A549 (cell line): ENCODE results near the gene INPP4B.

ENCODE experiments used
- CHD2 ChIP-seq: fragments of 150-350 bp; IDR thresholded peaks from 2 replicates; pipeline ENCODE4 v1.6.1; 2014; ENCODE audit warnings: low read length; ENCODE audit not compliant: partially characterized antibody
- GATA3 ChIP-seq: IDR thresholded peaks from 2 replicates; pipeline ENCODE4 v1.6.1; 2012; ENCODE audit warnings: borderline replicate concordance
- HDAC2 ChIP-seq: fragments of 200-600 bp; sonication (generic); IDR thresholded peaks from 2 replicates; pipeline ENCODE4 v1.6.1; 2016
- KDM1A ChIP-seq: fragments of 200-600 bp; sonication (generic); IDR thresholded peaks from 2 replicates; pipeline ENCODE4 v1.6.1; 2016; ENCODE audit warnings: low read depth, mild to moderate bottlenecking
- MYC ChIP-seq: IDR thresholded peaks from 2 replicates; pipeline ENCODE4 v1.6.1; 2012; ENCODE audit warnings: mild to moderate bottlenecking, inconsistent platforms, low read length, improper control_type of control experiment, borderline replicate concordance
- NPAS2 ChIP-seq: fragments of 250-450 bp; sonication (Bioruptor Pico); IDR thresholded peaks from 2 replicates; pipeline ENCODE4 v1.8.0; 2022; ENCODE audit warnings: mild to moderate bottlenecking, moderate library complexity, borderline replicate concordance
- NR3C1 ChIP-seq: fragments of >200 bp; sonication (Bioruptor Twin); formaldehyde crosslinking; IDR thresholded peaks from 3 replicates; pipeline ENCODE4 v1.6.1; 2017
- RAD21 ChIP-seq, 2 experiments: fragments of >200 bp in 1 of 2; sonication (Bioruptor Twin) in 1 of 2; formaldehyde crosslinking in 1 of 2; IDR thresholded peaks in 1 of 2; conservative IDR thresholded peaks in 1 of 2; 2 replicates in 1 of 2; 3 replicates in 1 of 2; pipeline ENCODE4 v1.6.1; 2012 to 2018; ENCODE audit warnings: inconsistent platforms in 1 of 2
- ZSCAN20 ChIP-seq: fragments of 250-450 bp; sonication (Bioruptor Pico); IDR thresholded peaks from 2 replicates; pipeline ENCODE4 v1.8.0; 2022; ENCODE audit warnings: mild to moderate bottlenecking, moderate library complexity
- TF ChIP-seq, protein P1 (sequence below): fragments of >200 bp; sonication (Bioruptor Twin); formaldehyde crosslinking; IDR thresholded peaks from 3 replicates; pipeline ENCODE4 v1.5.1; 2016
- TF ChIP-seq, protein P2 (sequence below): fragments of 200-600 bp; sonication (generic); IDR thresholded peaks from 2 replicates; pipeline ENCODE4 v1.6.1; 2016; ENCODE audit warnings: antibody characterized with exemption, mild to moderate bottlenecking, moderate library complexity
- TF ChIP-seq, protein P3 (sequence below): fragments of >200 bp; sonication (Bioruptor Twin); formaldehyde crosslinking; IDR thresholded peaks from 3 replicates; pipeline ENCODE4 v1.6.1; 2016
- TF ChIP-seq, protein P4 (sequence below): IDR thresholded peaks from 2 replicates; pipeline ENCODE4 v1.6.1; 2012

DNA sequence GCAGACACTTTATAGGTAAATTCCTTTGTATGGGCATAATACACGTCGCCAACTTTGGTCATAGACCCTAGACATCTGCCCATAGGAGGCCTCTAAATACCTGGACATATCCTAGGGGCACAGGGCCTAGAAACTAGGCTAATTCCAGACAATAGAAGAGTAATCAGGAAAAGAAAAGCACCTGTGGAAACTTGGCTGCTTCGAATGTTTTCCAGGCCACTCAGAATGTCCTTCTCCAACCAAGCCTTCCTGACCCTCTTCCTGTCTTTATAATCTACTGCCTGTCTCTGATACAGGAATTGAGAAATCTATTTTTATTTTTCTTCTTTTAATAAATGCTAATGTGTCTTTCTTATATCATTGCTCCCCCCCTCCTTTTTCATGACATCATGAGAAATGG, 716.6 kb downstream of the INPP4B start:
- TF ChIP-seq, protein P1, sequence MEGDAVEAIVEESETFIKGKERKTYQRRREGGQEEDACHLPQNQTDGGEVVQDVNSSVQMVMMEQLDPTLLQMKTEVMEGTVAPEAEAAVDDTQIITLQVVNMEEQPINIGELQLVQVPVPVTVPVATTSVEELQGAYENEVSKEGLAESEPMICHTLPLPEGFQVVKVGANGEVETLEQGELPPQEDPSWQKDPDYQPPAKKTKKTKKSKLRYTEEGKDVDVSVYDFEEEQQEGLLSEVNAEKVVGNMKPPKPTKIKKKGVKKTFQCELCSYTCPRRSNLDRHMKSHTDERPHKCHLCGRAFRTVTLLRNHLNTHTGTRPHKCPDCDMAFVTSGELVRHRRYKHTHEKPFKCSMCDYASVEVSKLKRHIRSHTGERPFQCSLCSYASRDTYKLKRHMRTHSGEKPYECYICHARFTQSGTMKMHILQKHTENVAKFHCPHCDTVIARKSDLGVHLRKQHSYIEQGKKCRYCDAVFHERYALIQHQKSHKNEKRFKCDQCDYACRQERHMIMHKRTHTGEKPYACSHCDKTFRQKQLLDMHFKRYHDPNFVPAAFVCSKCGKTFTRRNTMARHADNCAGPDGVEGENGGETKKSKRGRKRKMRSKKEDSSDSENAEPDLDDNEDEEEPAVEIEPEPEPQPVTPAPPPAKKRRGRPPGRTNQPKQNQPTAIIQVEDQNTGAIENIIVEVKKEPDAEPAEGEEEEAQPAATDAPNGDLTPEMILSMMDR = no peak
- TF ChIP-seq, protein P2, sequence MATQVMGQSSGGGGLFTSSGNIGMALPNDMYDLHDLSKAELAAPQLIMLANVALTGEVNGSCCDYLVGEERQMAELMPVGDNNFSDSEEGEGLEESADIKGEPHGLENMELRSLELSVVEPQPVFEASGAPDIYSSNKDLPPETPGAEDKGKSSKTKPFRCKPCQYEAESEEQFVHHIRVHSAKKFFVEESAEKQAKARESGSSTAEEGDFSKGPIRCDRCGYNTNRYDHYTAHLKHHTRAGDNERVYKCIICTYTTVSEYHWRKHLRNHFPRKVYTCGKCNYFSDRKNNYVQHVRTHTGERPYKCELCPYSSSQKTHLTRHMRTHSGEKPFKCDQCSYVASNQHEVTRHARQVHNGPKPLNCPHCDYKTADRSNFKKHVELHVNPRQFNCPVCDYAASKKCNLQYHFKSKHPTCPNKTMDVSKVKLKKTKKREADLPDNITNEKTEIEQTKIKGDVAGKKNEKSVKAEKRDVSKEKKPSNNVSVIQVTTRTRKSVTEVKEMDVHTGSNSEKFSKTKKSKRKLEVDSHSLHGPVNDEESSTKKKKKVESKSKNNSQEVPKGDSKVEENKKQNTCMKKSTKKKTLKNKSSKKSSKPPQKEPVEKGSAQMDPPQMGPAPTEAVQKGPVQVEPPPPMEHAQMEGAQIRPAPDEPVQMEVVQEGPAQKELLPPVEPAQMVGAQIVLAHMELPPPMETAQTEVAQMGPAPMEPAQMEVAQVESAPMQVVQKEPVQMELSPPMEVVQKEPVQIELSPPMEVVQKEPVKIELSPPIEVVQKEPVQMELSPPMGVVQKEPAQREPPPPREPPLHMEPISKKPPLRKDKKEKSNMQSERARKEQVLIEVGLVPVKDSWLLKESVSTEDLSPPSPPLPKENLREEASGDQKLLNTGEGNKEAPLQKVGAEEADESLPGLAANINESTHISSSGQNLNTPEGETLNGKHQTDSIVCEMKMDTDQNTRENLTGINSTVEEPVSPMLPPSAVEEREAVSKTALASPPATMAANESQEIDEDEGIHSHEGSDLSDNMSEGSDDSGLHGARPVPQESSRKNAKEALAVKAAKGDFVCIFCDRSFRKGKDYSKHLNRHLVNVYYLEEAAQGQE = no peak
- TF ChIP-seq ZSCAN20 (CRISPR knock-in tag) (no peak), RAD21 (conservative IDR thresholded peaks at IDR 0.05 in 1 of 2, IDR thresholded peaks at IDR 0.05 in 1 of 2) (no peak), CHD2 (no peak), NPAS2 (CRISPR knock-in tag) (no peak), KDM1A (no peak), GATA3 (no peak), NR3C1 (no peak), MYC (no peak), HDAC2 (no peak)
- TF ChIP-seq, protein P3, sequence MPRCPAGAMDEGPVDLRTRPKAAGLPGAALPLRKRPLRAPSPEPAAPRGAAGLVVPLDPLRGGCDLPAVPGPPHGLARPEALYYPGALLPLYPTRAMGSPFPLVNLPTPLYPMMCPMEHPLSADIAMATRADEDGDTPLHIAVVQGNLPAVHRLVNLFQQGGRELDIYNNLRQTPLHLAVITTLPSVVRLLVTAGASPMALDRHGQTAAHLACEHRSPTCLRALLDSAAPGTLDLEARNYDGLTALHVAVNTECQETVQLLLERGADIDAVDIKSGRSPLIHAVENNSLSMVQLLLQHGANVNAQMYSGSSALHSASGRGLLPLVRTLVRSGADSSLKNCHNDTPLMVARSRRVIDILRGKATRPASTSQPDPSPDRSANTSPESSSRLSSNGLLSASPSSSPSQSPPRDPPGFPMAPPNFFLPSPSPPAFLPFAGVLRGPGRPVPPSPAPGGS = no peak
- TF ChIP-seq, protein P4, sequence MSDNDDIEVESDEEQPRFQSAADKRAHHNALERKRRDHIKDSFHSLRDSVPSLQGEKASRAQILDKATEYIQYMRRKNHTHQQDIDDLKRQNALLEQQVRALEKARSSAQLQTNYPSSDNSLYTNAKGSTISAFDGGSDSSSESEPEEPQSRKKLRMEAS = no peak
